ENCODE results near the gene TES. TPM values are rescaled to one million over a fixed set of nuclear protein-coding genes. Genes with fewer than 3 reads are reported as not detected.

TES gene
- total RNA-seq, 1 experiment from 2014 or later = 207 TPM

DNA sequence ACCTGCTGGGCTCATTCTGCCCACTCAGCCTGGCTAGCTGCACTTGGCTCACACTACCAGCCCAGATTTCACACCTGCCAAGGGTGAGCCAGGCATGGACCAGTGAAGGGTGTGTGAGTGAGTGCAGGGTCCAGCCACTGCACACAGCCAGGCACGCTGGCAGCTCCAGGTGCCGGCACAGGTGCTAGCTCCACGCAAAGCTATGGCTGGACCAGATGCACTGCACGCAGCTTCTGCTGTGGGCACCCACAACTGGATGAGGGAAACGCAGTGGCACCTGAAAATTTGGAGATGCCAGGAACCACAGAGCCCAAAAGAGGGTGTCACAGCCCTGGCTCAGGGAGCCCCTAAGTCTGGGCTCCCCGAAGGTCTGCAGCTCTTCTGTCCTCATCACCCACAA is 24.9 kb upstream of the TES start:
- no peaks in the 10 kb centered on the region for H3K36me3 Mint-ChIP-seq (ENCODE audit: insufficient read depth, unreplicated experiment)
- Histone ChIP-seq H3K4me3 (ENCODE audit: low read depth, low read length) (no peak overlapping the region), H3K27me3 (replicated peaks; ENCODE audit: control insufficient read depth, insufficient read depth, low read length) (no peaks in the 10 kb centered on the region), H3K36me3 (ENCODE audit: control insufficient read depth, insufficient read depth, low read length) (no peaks in the 10 kb centered on the region), H3K9me3 (peaks cover 15% of the 10 kb centered on the region), H3K4me1 (no peaks in the 10 kb centered on the region)
- no TSS peak for BruUV-seq (replicated peaks)
- ChIA-PET CTCF (no interaction called here), POLR2A (no interaction called here)
- TF ChIP-seq, protein P1, sequence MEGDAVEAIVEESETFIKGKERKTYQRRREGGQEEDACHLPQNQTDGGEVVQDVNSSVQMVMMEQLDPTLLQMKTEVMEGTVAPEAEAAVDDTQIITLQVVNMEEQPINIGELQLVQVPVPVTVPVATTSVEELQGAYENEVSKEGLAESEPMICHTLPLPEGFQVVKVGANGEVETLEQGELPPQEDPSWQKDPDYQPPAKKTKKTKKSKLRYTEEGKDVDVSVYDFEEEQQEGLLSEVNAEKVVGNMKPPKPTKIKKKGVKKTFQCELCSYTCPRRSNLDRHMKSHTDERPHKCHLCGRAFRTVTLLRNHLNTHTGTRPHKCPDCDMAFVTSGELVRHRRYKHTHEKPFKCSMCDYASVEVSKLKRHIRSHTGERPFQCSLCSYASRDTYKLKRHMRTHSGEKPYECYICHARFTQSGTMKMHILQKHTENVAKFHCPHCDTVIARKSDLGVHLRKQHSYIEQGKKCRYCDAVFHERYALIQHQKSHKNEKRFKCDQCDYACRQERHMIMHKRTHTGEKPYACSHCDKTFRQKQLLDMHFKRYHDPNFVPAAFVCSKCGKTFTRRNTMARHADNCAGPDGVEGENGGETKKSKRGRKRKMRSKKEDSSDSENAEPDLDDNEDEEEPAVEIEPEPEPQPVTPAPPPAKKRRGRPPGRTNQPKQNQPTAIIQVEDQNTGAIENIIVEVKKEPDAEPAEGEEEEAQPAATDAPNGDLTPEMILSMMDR (IDR thresholded peaks at IDR 0.05; ENCODE audit: insufficient read depth in 1 of 2, low read depth in 1 of 2, low read length in 1 of 2, severe bottlenecking in 1 of 2, unreplicated experiment in 1 of 2) = no peak
- H3K9me3 Mint-ChIP-seq (ENCODE audit: unreplicated experiment) = peaks cover 27% of the 10 kb centered on the region
- no peak overlapping the region for H3K27ac Mint-ChIP-seq (ENCODE audit: unreplicated experiment)
- no peak for DNase-seq
- no peaks in the 10 kb centered on the region for H3K27me3 Mint-ChIP-seq (ENCODE audit: insufficient read depth, unreplicated experiment)
- intact Hi-C loops (cut with micrococcal nuclease; ENCODE audit: unreplicated experiment) = no loop called here
- H3K4me3 Mint-ChIP-seq (ENCODE audit: unreplicated experiment) = no peak overlapping the region
- H3K4me1 Mint-ChIP-seq (ENCODE audit: low read depth, unreplicated experiment) = no peaks in the 10 kb centered on the region

DNA sequence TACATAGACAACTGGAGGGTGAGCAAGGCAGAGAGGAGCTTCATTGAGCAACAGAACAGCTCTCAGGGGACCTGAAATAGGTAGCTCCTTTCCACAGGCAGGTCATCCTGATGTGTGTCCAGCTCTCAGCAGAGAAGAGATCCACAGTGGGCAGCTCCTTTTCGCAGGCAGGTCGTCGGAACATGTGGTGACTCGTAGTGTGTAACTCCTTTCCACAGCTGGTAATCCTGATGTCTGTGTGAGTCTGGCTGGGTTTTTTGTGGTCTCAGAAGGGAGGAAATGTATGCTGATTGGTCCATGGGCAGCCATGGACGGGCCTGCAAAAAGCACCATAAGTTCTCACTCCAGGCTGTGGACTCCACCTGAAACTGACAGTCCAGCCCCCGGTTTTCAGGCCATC is 24.4 kb upstream of the TES start:
- DNase-seq = no peak
- H3K36me3 Mint-ChIP-seq (ENCODE audit: insufficient read depth, unreplicated experiment) = no peaks in the 10 kb centered on the region
- H3K4me1 Mint-ChIP-seq (ENCODE audit: low read depth, unreplicated experiment) = no peaks in the 10 kb centered on the region
- no peaks in the 10 kb centered on the region for H3K27me3 ChIP-seq (replicated peaks; ENCODE audit: control insufficient read depth, insufficient read depth, low read length)
- TF ChIP-seq, protein P1 (IDR thresholded peaks at IDR 0.05; ENCODE audit: insufficient read depth in 1 of 2, low read depth in 1 of 2, low read length in 1 of 2, severe bottlenecking in 1 of 2, unreplicated experiment in 1 of 2) = no peak
- H3K4me3 Mint-ChIP-seq (ENCODE audit: unreplicated experiment) = no peak overlapping the region
- no TSS peak for BruUV-seq (replicated peaks)
- no peak overlapping the region for H3K27ac Mint-ChIP-seq (ENCODE audit: unreplicated experiment)
- no peaks in the 10 kb centered on the region for H3K27me3 Mint-ChIP-seq (ENCODE audit: insufficient read depth, unreplicated experiment)
- no peaks in the 10 kb centered on the region for H3K36me3 ChIP-seq (ENCODE audit: control insufficient read depth, insufficient read depth, low read length)
- POLR2A ChIA-PET = no interaction called here
- CTCF ChIA-PET = no interaction called here
- H3K4me1 ChIP-seq = no peaks in the 10 kb centered on the region
- H3K9me3 Mint-ChIP-seq (ENCODE audit: unreplicated experiment) = peaks cover 27% of the 10 kb centered on the region
- intact Hi-C loops (cut with micrococcal nuclease; ENCODE audit: unreplicated experiment) = no loop called here
- H3K4me3 ChIP-seq (ENCODE audit: low read depth, low read length) = no peak overlapping the region
- H3K9me3 ChIP-seq = peaks cover 15% of the 10 kb centered on the region

- H3K36me3 ChIP-seq (ENCODE audit: control insufficient read depth, insufficient read depth, low read length) = no peaks in the 10 kb centered on the region
- no peaks in the 10 kb centered on the region for H3K27me3 ChIP-seq (replicated peaks; ENCODE audit: control insufficient read depth, insufficient read depth, low read length)
- intact Hi-C loops (cut with micrococcal nuclease; ENCODE audit: unreplicated experiment) = no loop called here
- BruUV-seq (replicated peaks) = no TSS peak
- no peak for DNase-seq
- peaks cover 15% of the 10 kb centered on the region for H3K9me3 ChIP-seq
- Mint-ChIP-seq H3K9me3 (ENCODE audit: unreplicated experiment) (peaks cover 27% of the 10 kb centered on the region), H3K36me3 (ENCODE audit: insufficient read depth, unreplicated experiment) (no peaks in the 10 kb centered on the region), H3K4me1 (ENCODE audit: low read depth, unreplicated experiment) (no peaks in the 10 kb centered on the region), H3K4me3 (ENCODE audit: unreplicated experiment) (no peak overlapping the region), H3K27me3 (ENCODE audit: insufficient read depth, unreplicated experiment) (no peaks in the 10 kb centered on the region), H3K27ac (ENCODE audit: unreplicated experiment) (no peak overlapping the region)
- TF ChIP-seq, protein P1 (IDR thresholded peaks at IDR 0.05; ENCODE audit: insufficient read depth in 1 of 2, low read depth in 1 of 2, low read length in 1 of 2, severe bottlenecking in 1 of 2, unreplicated experiment in 1 of 2) = no peak
- POLR2A ChIA-PET = no interaction called here
- no peak overlapping the region for H3K4me3 ChIP-seq (ENCODE audit: low read depth, low read length)
- H3K4me1 ChIP-seq = no peaks in the 10 kb centered on the region
- CTCF ChIA-PET = no interaction called here
Observed at GRCh38 chr7:116187400-116187799, 22.9 kb upstream of the TES start.
